ENCODE measurements around the gene RPS21.

GRCh38 chr20:62422636-62423325 lies 35.9 kb downstream of the RPS21 start:
- TF ChIP-seq CTCF (conservative IDR thresholded peaks at IDR 0.05; ENCODE audit: low read depth, low read length) (no peak), POLR2A (IDR thresholded peaks at IDR 0.05; ENCODE audit: low read depth, low read length) (no peak), CEBPB (IDR thresholded peaks at IDR 0.05; ENCODE audit: low read depth, low read length) (no peak), FOS (IDR thresholded peaks at IDR 0.05; ENCODE audit: low read depth, low read length) (no peak), RFX5 (IDR thresholded peaks at IDR 0.05; ENCODE audit: low read depth, low read length) (no peak), MAFK (IDR thresholded peaks at IDR 0.05; ENCODE audit: low read depth, low read length) (no peak)

All from IMR-90 (cell line).